OCI-LY3 (cell line): Measurements from ENCODE around the gene HS3ST2.

ENCODE experiments used
- H2AFZ ChIP-seq: fragments of 200-600, 300-600 bp; shearing (Covaris generic); 2 replicates; pipeline ENCODE4 v1.6.0; 2014; ENCODE audit warnings: antibody characterized with exemption, low read depth, low read length
- H3K27ac ChIP-seq: fragments of 200-600, 300-600 bp; sonication (generic); 2 replicates; pipeline ENCODE4 v1.5.1; 2014; ENCODE audit warnings: mild to moderate bottlenecking, low read length, moderate library complexity, mixed read lengths
- H3K27me3 ChIP-seq: fragments of 200-600, 300-600 bp; sonication (generic); 2 replicates; pipeline ENCODE4 v1.6.1; 2014; ENCODE audit warnings: low read depth, low read length, mixed read lengths
- H3K36me3 ChIP-seq: fragments of 200-600, 300-600 bp; sonication (generic); replicated peaks from 2 replicates; pipeline ENCODE3; 2014; ENCODE audit warnings: low read depth, low read length, mixed read lengths
- H3K4me1 ChIP-seq: fragments of 300-600, 200-600 bp; sonication (generic); 2 replicates; pipeline ENCODE4 v1.6.1; 2014; ENCODE audit warnings: low read length, mixed read lengths
- H3K4me2 ChIP-seq: fragments of 200-600, 300-600 bp; sonication (generic); 2 replicates; pipeline ENCODE4 v1.6.1; 2014; ENCODE audit warnings: low read length, mixed read lengths
- H3K4me3 ChIP-seq: fragments of 300-600, 200-600 bp; sonication (generic); 2 replicates; pipeline ENCODE4 v1.5.1; 2014; ENCODE audit warnings: antibody characterized with exemption, mild to moderate bottlenecking, low read length, moderate library complexity
- H3K79me2 ChIP-seq: fragments of 300-600, 200-600 bp; shearing (Covaris generic); 2 replicates; pipeline ENCODE4 v1.6.1; 2014; ENCODE audit warnings: mild to moderate bottlenecking, low read length, mixed read lengths
- H3K9ac ChIP-seq: fragments of 300-600, 200-600 bp; shearing (Covaris generic); 2 replicates; pipeline ENCODE4 v1.6.0; 2014; ENCODE audit warnings: mild to moderate bottlenecking, low read length, moderate library complexity
- H3K9me3 ChIP-seq: fragments of 200-600, 300-600 bp; shearing (Covaris generic); 2 replicates; pipeline ENCODE4 v1.6.1; 2014; ENCODE audit warnings: low read length, mixed read lengths; ENCODE audit not compliant: insufficient read depth
- H4K20me1 ChIP-seq: fragments of 200-600, 300-600 bp; sonication (generic); 2 replicates; pipeline ENCODE4 v1.6.1; 2016; ENCODE audit warnings: low read length, mixed read lengths; ENCODE audit not compliant: insufficient read depth
- EZH2phosphoT487 ChIP-seq: fragments of 200-600 bp; shearing (Covaris generic); IDR thresholded peaks from 2 replicates; pipeline ENCODE4 v1.6.1; 2018; ENCODE audit warnings: antibody characterized with exemption, mixed run types, low read depth
- TF ChIP-seq, protein P1 (sequence below): fragments of 200-600, 300-600 bp; sonication (generic); IDR thresholded peaks from 2 replicates; pipeline ENCODE4 v1.5.1; 2014; ENCODE audit warnings: antibody characterized with exemption, low read length, low read depth

Gene HS3ST2

DNA sequence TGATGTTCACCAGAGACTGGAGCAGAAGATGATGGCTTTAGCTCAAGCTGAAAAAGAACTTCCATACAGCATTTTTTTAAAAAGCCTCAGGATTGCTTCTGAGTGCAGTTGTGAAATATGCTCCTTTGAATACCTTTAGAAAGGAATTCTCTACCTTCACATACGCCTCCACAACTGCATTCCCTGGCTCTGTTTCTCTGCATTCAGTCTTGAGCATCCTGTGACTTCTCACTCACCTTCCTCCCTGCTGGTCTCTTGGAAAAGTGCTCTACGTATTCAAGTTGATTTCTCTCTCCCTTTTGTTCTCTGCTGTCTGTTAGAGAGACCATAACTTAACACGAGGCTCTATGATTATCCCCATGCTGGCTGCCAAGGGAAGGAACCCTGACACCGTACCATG, 34.5 kb downstream of the HS3ST2 start:
- Histone ChIP-seq H3K27me3 (peaks cover 31% of the 10 kb centered on the region), H4K20me1 (no peaks in the 10 kb centered on the region), H3K4me3 (no peak overlapping the region), H3K36me3 (no peaks in the 10 kb centered on the region), H3K4me1 (no peaks in the 10 kb centered on the region), H3K4me2 (no peak overlapping the region), H3K9me3 (no peaks in the 10 kb centered on the region), H3K9ac (no peak overlapping the region), H2AFZ (no peak overlapping the region), H3K27ac (no peak overlapping the region), H3K79me2 (no peaks in the 10 kb centered on the region)
- TF ChIP-seq, protein P1, sequence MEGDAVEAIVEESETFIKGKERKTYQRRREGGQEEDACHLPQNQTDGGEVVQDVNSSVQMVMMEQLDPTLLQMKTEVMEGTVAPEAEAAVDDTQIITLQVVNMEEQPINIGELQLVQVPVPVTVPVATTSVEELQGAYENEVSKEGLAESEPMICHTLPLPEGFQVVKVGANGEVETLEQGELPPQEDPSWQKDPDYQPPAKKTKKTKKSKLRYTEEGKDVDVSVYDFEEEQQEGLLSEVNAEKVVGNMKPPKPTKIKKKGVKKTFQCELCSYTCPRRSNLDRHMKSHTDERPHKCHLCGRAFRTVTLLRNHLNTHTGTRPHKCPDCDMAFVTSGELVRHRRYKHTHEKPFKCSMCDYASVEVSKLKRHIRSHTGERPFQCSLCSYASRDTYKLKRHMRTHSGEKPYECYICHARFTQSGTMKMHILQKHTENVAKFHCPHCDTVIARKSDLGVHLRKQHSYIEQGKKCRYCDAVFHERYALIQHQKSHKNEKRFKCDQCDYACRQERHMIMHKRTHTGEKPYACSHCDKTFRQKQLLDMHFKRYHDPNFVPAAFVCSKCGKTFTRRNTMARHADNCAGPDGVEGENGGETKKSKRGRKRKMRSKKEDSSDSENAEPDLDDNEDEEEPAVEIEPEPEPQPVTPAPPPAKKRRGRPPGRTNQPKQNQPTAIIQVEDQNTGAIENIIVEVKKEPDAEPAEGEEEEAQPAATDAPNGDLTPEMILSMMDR: no peak
- no peak for TF ChIP-seq EZH2phosphoT487

DNA sequence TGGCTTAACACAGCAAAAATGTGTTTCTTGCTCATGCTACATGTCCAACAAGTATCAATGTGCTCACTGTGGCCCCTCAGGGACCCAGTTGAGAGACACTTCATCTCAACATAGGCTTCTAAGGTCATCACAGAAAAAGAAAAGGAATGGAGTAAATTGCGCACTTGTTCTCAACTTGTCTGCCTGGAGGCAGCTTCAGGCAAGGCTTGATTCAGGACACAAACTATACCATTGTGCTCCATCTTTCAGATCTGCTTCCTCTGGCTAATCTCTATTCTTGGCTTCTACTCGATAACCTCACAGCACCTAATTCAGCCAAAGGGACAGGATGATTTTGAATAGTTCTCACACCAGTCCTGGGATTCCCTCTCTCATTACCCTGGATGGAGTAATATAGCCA, 35.6 kb downstream of the HS3ST2 start:
- Histone ChIP-seq H2AFZ (no peak overlapping the region), H3K9ac (no peak overlapping the region), H3K4me3 (no peak overlapping the region), H3K4me2 (no peak overlapping the region), H4K20me1 (no peaks in the 10 kb centered on the region), H3K36me3 (no peaks in the 10 kb centered on the region), H3K27ac (no peak overlapping the region), H3K79me2 (no peaks in the 10 kb centered on the region), H3K4me1 (no peaks in the 10 kb centered on the region), H3K27me3 (peaks cover 37% of the 10 kb centered on the region), H3K9me3 (no peaks in the 10 kb centered on the region)
- TF ChIP-seq, protein P1: no peak
- no peak for TF ChIP-seq EZH2phosphoT487

DNA sequence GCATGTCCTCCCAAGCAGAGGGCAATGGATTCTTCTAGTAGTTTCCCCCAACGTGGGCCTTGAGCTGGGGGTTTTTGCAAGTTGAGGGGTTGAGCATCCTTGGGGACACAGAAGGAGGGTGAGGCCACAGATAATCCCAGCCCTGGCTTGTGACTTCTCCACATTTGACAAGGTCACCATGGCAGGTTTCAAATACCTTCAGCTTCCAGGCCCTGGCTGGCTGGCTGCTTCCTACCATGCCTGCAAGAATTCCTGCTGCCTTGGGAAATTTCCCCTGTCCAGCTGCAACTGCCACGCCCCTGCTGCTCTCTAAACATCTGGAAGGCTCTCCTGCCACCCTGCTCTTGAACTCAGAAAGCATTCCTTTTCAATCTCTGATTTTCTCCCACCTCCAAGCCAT, 41.3 kb downstream of the HS3ST2 start:
- peaks cover 8% of the 10 kb centered on the region for H3K4me1 ChIP-seq
- H3K4me3 ChIP-seq: no peak overlapping the region
- H3K36me3 ChIP-seq: no peaks in the 10 kb centered on the region
- no peak overlapping the region for H3K4me2 ChIP-seq
- H4K20me1 ChIP-seq: no peaks in the 10 kb centered on the region
- TF ChIP-seq, protein P1: no peak
- TF ChIP-seq EZH2phosphoT487: no peak
- no peaks in the 10 kb centered on the region for H3K79me2 ChIP-seq
- H3K9me3 ChIP-seq: no peaks in the 10 kb centered on the region
- H3K27me3 ChIP-seq: peaks cover 27% of the 10 kb centered on the region
- H2AFZ ChIP-seq: no peak overlapping the region
- no peak overlapping the region for H3K9ac ChIP-seq
- no peak overlapping the region for H3K27ac ChIP-seq

DNA sequence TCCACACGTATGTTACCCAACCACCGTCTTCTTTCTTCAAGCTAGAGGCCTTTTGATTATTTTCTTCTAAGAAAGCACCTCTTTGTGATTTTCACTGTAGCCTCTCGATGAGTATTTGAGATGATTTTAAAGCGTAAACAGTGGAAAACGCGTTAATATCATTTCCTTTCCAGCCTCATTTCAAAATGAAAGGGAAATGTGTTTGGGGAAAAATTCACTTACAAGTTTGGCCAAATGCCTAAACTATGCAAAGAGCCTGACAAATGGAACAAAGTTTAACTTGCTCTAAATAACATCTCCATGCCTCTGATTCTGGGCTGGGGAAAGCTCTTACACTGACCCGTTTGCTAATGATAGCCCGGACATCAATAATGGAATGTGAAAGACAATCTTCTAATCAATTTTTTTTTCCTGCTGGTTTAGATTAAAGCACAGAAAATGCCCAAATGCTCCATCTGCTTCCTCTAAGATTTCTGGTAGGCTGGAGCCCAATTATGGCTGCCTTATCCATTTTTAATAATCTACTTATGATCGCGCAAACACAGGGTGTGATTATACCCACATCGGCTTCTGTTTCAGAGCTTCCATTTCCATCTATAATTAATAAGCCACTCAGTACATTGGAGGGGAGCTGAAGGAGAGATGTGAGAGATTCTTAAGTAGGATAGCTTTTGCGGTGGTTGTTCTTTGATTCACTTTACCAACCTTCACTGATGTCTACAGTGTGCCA, 43.5 kb downstream of the HS3ST2 start:
- no peaks in the 10 kb centered on the region for H3K79me2 ChIP-seq
- H3K4me3 ChIP-seq: no peak overlapping the region
- no peak overlapping the region for H3K4me2 ChIP-seq
- no peak overlapping the region for H3K27ac ChIP-seq
- H3K4me1 ChIP-seq: peaks cover 8% of the 10 kb centered on the region
- H3K9ac ChIP-seq: no peak overlapping the region
- H2AFZ ChIP-seq: no peak overlapping the region
- no peaks in the 10 kb centered on the region for H4K20me1 ChIP-seq
- no peaks in the 10 kb centered on the region for H3K36me3 ChIP-seq
- H3K27me3 ChIP-seq: peaks cover 18% of the 10 kb centered on the region; the same call in 1 of the 2 replicates
- H3K9me3 ChIP-seq: no peaks in the 10 kb centered on the region
- TF ChIP-seq, protein P1: no peak
- TF ChIP-seq EZH2phosphoT487: no peak
